Thoracic aorta (tissue), 2 donors: ENCODE measurements around the gene PPFIA4. TPM values are rescaled to one million over a fixed set of nuclear protein-coding genes. Genes with fewer than 3 reads are reported as not detected.
"Not testable (repeated sequence)": the region's sequence is repeated elsewhere in the genome, so short reads cannot be mapped to it uniquely, and the experiment has no call there.

ENCODE experiments used
- ATAC-seq: fragments of 150-250 bp; one replicate; pipeline ENCODE4 v1.8.0; 2017; ENCODE audit warnings: low read depth; ENCODE audit not compliant: insufficient number of reproducible peaks, low FRiP score
- DNase-seq: peaks from one replicate; pipeline ENCODE4 v3.0.0-alpha.2; 2020; ENCODE audit warnings: low spot score
- H3K27ac ChIP-seq, 2 donors: fragments of 200-600 bp; sonication (generic); 1 replicate in 1 of 2; 2 replicates in 1 of 2; pipeline ENCODE4 v1.5.1; 2016; ENCODE audit warnings: mild to moderate bottlenecking in 2 of 2, moderate library complexity in 2 of 2
- H3K27me3 ChIP-seq: fragments of 200-600 bp; sonication (generic); replicated peaks from 2 replicates; pipeline ENCODE4 v1.6.0; 2016; ENCODE audit warnings: mild to moderate bottlenecking; ENCODE audit not compliant: insufficient read depth
- H3K36me3 ChIP-seq: fragments of 200-600 bp; sonication (generic); one replicate; pipeline ENCODE4 v1.5.1; 2016
- H3K4me1 ChIP-seq, 2 donors: fragments of 200-600 bp; sonication (generic); 1 replicate in 1 of 2; 2 replicates in 1 of 2; pipeline versions ENCODE4 v1.5.1 to v1.6.0; 2016; ENCODE audit warnings: low read depth in 2 of 2, mild to moderate bottlenecking in 1 of 2; ENCODE audit not compliant: control insufficient read depth in 1 of 2
- H3K4me3 ChIP-seq: fragments of 200-600 bp; sonication (generic); 2 replicates; pipeline ENCODE4 v1.5.1; 2016; ENCODE audit warnings: mild to moderate bottlenecking
- H3K9me3 ChIP-seq: fragments of 200-600 bp; sonication (generic); 2 replicates; pipeline ENCODE4 v1.5.1; 2016
- CTCF ChIP-seq: fragments of 200-600 bp; sonication (generic); IDR thresholded peaks from one replicate; pipeline ENCODE4 v1.5.1; 2019; ENCODE audit warnings: antibody characterized with exemption
- total RNA-seq, 2 donors: library from RNA; depleted of rRNA; stranded (reverse); fragments of >200 nt; gene quantifications; one replicate each; pipeline versions ENCODE4 v1.1.0 to v1.2.3, GENCODE V29; 2016

PPFIA4 gene
- total RNA-seq, 2 donors from 2014 or later, result 13.5 to 16.5 TPM

DNA sequence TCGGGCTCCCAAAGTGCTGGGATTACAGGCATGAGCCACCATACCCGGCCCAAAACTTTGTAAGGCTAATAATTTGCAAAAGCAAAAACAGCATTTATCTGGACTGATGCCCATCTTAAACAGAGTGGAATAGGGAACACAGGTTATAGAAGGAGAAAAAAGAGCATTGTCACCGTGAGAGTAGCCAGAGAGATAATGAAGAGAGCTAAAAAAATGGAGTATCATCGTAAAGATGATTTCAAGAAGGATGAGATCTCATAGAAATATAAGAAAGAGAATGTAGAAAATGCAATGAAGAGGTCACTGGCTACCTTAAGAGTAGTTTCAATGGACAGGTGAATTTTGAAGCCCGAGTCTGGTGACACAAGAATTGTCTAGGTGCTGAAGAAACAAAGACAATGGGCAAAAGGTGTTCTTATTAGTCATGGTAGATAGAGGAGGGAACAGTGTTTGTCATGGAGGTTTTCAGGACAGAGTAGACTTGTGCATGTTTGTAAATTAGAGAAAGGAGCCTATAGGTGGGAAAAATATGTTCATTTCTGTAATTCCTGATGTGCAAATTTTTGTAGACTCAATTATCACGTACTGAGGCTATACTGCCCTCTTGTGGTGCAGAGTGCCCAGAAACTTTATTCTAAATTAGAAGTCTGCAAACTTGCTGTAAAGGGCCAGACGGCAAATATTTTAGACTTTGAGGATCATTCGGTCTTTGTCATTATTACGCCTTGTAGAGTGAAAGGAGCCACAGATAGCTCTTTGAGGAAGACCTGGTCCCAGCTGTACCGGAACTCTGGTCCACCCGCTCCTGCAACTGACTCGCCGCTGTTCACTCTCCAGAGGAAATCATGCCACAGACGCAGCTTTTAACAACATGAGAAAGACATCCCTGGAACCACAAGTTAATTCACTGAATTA lies 27.2 kb upstream of the PPFIA4 start:
- H3K4me1 ChIP-seq, result no peaks in the 10 kb centered on the region
- no peaks in the 10 kb centered on the region for H3K36me3 ChIP-seq
- H3K27ac ChIP-seq, result no peak overlapping the region
- ATAC-seq (peak; percentile 20), DNase-seq (peak; percentile 17)
- peak overlapping the region; percentile 15 for H3K4me3 ChIP-seq
- peak; percentile 72 for TF ChIP-seq CTCF
- no peaks in the 10 kb centered on the region for H3K9me3 ChIP-seq
- H3K27me3 ChIP-seq, result no peaks in the 10 kb centered on the region

- no peak for DNase-seq
- Histone ChIP-seq H3K9me3 (no peaks in the 10 kb centered on the region), H3K4me3 (no peak overlapping the region), H3K36me3 (no peaks in the 10 kb centered on the region), H3K27ac (no peak overlapping the region), H3K27me3 (no peaks in the 10 kb centered on the region), H3K4me1 (no peaks in the 10 kb centered on the region)
- ATAC-seq, result no peak
- TF ChIP-seq CTCF, result no peak
Observed at GRCh38 chr1:203000217-203000944, 25.9 kb upstream of the PPFIA4 start.

GRCh38 chr1:203001986-203002385 lies 24.3 kb upstream of the PPFIA4 start:
- no peak for TF ChIP-seq CTCF
- no peak for ATAC-seq
- Histone ChIP-seq H3K27me3 (no peaks in the 10 kb centered on the region), H3K4me1 (no peaks in the 10 kb centered on the region), H3K36me3 (no peaks in the 10 kb centered on the region), H3K9me3 (no peaks in the 10 kb centered on the region), H3K27ac (no peak overlapping the region), H3K4me3 (no peak overlapping the region)
- DNase-seq, result no peak

DNA sequence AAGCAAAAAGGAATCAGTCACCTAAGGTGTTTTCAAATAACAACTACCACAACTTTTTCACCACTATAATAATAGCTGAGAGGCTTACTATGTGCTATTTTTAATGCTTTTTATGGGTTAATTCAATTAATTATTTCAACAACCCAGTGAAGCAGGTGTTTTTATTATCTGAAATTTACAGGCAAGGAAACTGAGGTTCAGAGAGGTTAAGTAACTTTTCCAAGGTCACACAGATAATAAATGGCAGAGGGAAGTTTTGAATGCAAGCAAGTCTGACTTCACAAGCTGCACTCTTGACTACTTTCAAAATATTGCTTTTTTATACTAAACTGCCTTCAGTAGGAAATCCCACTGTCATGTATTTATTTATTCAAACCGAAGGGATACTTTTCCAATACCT lies 23.3 kb upstream of the PPFIA4 start:
- TF ChIP-seq CTCF, result no peak
- Histone ChIP-seq H3K4me1 (peaks cover 0 to under 1% of the 10 kb centered on the region in 2 donors), H3K36me3 (no peaks in the 10 kb centered on the region), H3K9me3 (no peaks in the 10 kb centered on the region), H3K27ac (no peak overlapping the region), H3K27me3 (no peaks in the 10 kb centered on the region), H3K4me3 (no peak overlapping the region)
- DNase-seq (no peak), ATAC-seq (no peak)

DNA sequence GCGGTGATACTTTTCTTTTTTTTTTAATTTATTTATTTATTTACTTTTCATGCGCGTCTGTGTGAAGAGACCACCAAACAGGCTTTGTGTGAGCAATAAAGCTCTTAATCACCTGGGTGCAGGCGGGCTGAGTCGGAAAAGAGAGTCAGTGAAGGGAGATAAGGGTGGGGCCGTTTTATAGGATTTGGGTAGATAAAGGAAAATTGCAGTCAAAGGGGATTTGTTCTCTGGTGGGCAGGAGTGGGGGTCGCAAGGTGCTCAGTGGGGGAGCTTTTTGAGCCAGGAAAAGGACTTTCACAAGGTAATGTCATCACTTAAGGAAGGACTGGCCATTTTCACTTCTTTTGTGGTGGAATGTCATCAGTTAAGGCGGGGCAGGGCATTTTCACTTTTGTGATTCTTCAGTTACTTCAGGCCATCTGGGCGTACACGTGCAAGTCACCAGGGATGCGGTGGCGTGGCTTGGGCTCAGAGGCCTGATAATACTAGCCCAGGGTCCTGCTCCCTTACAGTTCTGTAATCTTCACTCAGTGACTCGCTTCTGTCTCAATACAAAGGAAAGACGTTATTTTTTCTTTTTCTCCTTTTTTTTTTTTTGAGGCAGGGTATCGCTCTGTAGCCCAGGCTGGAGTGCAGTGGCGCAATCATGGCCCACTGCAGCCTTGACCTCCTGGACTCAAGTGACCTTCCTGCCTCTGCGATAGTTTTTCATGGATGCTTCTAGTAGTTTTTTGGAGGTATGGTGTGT lies 20.7 kb upstream of the PPFIA4 start:
- DNase-seq, H3K27ac ChIP-seq, ATAC-seq, H3K9me3 ChIP-seq, H3K4me3 ChIP-seq, H3K27me3 ChIP-seq: not testable (repeated sequence)
- Histone ChIP-seq H3K4me1 (peaks cover 11 to 20% of the 10 kb centered on the region in 2 donors), H3K36me3 (peaks cover 10% of the 10 kb centered on the region)
